Duodenal mucosa (tissue), 2 donors: ENCODE data around the gene KSR2.
"Not testable (repeated sequence)": the region's sequence is repeated elsewhere in the genome, so short reads cannot be mapped to it uniquely, and the experiment has no call there.

Experiments used
- H3K27ac ChIP-seq: one replicate; pipeline ENCODE4 v1.7.0; 2013; ENCODE audit warnings: low read depth, low read length
- H3K27me3 ChIP-seq, 2 donors: one replicate each; pipeline ENCODE4 v1.7.0; 2013; ENCODE audit warnings: low read length in 2 of 2, control low read depth in 1 of 2; ENCODE audit not compliant: insufficient read depth in 2 of 2, control insufficient read depth in 1 of 2
- H3K36me3 ChIP-seq, 2 donors: one replicate each; pipeline ENCODE4 v1.7.0; 2013; ENCODE audit warnings: low read length in 2 of 2, control low read depth in 1 of 2; ENCODE audit not compliant: insufficient read depth in 2 of 2, control insufficient read depth in 1 of 2
- H3K4me1 ChIP-seq, 2 donors: one replicate each; pipeline ENCODE4 v1.7.0; 2013; ENCODE audit warnings: low read length in 2 of 2, control low read depth in 1 of 2; ENCODE audit not compliant: insufficient read depth in 2 of 2, control insufficient read depth in 1 of 2
- H3K4me3 ChIP-seq, 2 donors: one replicate each; pipeline ENCODE4 v1.7.0; 2013; ENCODE audit warnings: low read length in 2 of 2, low read depth in 1 of 2
- H3K9ac ChIP-seq, 2 donors: one replicate each; pipeline ENCODE4 v1.7.0; 2013; ENCODE audit warnings: low read length in 2 of 2, low read depth in 1 of 2
- H3K9me3 ChIP-seq, 2 donors: one replicate each; pipeline ENCODE4 v1.7.0; 2013; ENCODE audit warnings: low read length in 2 of 2, control low read depth in 1 of 2; ENCODE audit not compliant: control insufficient read depth in 1 of 2

KSR2 gene

GRCh38 chr12:117768860-117769259, 199.9 kb downstream of the KSR2 start:
- Histone ChIP-seq H3K36me3 (no peaks in the 10 kb centered on the region), H3K4me1 (no peaks in the 10 kb centered on the region), H3K27me3 (no peaks in the 10 kb centered on the region), H3K9me3 (peaks cover 0 to 9% of the 10 kb centered on the region in 2 donors), H3K27ac (no peak overlapping the region), H3K4me3 (no peak overlapping the region), H3K9ac (no peak overlapping the region)

DNA sequence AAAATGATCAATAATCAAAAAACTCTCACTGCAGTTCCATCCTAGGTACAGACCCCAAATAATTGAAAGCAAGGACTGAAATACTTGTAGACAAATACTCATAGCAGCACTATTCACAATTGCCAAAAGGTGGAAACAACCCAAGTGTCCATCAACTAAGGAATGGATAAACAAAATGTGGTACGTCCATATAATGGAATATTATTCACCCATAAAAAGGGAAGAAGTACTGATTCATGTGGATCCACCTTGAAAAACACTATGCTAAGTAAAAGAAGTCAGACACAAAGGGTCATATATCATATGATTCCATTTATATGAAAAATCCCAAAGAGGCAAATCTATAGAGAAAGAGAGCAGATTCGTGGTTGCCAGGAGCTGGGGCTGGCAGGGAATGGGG, 202.8 kb downstream of the KSR2 start:
- H3K27ac ChIP-seq: no peak overlapping the region
- H3K4me3 ChIP-seq: no peak overlapping the region
- no peaks in the 10 kb centered on the region for H3K36me3 ChIP-seq
- no peaks in the 10 kb centered on the region for H3K4me1 ChIP-seq
- H3K9me3 ChIP-seq: peaks cover 0 to 9% of the 10 kb centered on the region in 2 donors
- no peaks in the 10 kb centered on the region for H3K27me3 ChIP-seq
- H3K9ac ChIP-seq: no peak overlapping the region

DNA sequence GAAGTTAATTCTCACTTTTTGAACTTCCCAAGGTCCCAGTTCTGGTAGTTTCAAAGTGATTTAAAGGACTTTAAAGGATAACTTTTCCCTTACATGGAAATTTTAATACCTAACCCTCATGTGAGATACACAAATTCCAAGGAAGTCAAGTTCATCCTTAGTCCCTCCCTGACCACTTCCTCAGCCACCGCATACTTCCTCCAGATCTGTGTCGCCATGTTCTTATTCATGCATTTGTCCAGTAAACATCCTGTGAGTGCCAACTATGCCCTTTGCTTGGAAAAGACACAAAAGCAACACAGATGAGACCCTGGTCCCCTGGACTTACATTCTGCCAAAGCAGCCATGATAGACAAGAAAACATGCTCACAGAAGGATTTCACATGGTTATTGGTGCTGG, 206.6 kb downstream of the KSR2 start:
- H3K27me3 ChIP-seq: no peaks in the 10 kb centered on the region
- no peaks in the 10 kb centered on the region for H3K36me3 ChIP-seq
- H3K4me1 ChIP-seq: no peaks in the 10 kb centered on the region
- H3K9ac ChIP-seq: no peak overlapping the region
- no peak overlapping the region for H3K27ac ChIP-seq
- peaks cover 0 to 9% of the 10 kb centered on the region in 2 donors for H3K9me3 ChIP-seq
- H3K4me3 ChIP-seq: no peak overlapping the region

GRCh38 chr12:117761528-117762100, 207.2 kb downstream of the KSR2 start:
- no peak overlapping the region for H3K9ac ChIP-seq
- no peaks in the 10 kb centered on the region for H3K27me3 ChIP-seq
- no peak overlapping the region for H3K27ac ChIP-seq
- no peaks in the 10 kb centered on the region for H3K4me1 ChIP-seq
- H3K4me3 ChIP-seq: no peak overlapping the region
- no peaks in the 10 kb centered on the region for H3K36me3 ChIP-seq
- peaks cover 0 to 9% of the 10 kb centered on the region in 2 donors for H3K9me3 ChIP-seq

GRCh38 chr12:117760990-117761389, 207.8 kb downstream of the KSR2 start:
- no peak overlapping the region for H3K9ac ChIP-seq
- no peaks in the 10 kb centered on the region for H3K4me1 ChIP-seq
- H3K27ac ChIP-seq: no peak overlapping the region
- H3K36me3 ChIP-seq: no peaks in the 10 kb centered on the region
- H3K27me3 ChIP-seq: no peaks in the 10 kb centered on the region
- H3K9me3 ChIP-seq: peaks cover 0 to 4% of the 10 kb centered on the region in 2 donors
- no peak overlapping the region for H3K4me3 ChIP-seq

- Histone ChIP-seq H3K36me3 (no peaks in the 10 kb centered on the region), H3K9ac (no peak overlapping the region), H3K4me1 (no peaks in the 10 kb centered on the region), H3K9me3 (no peaks in the 10 kb centered on the region), H3K27me3 (no peaks in the 10 kb centered on the region), H3K27ac (no peak overlapping the region), H3K4me3 (no peak overlapping the region)
These were observed 218.1 kb downstream of the KSR2 start for GRCh38 chr12:117750657-117751056.

GRCh38 chr12:117749431-117749830, 219.4 kb downstream of the KSR2 start:
- Histone ChIP-seq H3K27me3 (no peaks in the 10 kb centered on the region), H3K27ac (no peak overlapping the region), H3K4me1 (no peaks in the 10 kb centered on the region), H3K9me3 (no peaks in the 10 kb centered on the region), H3K4me3 (no peak overlapping the region), H3K36me3 (no peaks in the 10 kb centered on the region), H3K9ac (no peak overlapping the region)

GRCh38 chr12:117746358-117746757, 222.4 kb downstream of the KSR2 start:
- H3K9me3 ChIP-seq, H3K4me3 ChIP-seq, H3K27me3 ChIP-seq, H3K4me1 ChIP-seq, H3K27ac ChIP-seq, H3K36me3 ChIP-seq, H3K9ac ChIP-seq: not testable (repeated sequence)

DNA sequence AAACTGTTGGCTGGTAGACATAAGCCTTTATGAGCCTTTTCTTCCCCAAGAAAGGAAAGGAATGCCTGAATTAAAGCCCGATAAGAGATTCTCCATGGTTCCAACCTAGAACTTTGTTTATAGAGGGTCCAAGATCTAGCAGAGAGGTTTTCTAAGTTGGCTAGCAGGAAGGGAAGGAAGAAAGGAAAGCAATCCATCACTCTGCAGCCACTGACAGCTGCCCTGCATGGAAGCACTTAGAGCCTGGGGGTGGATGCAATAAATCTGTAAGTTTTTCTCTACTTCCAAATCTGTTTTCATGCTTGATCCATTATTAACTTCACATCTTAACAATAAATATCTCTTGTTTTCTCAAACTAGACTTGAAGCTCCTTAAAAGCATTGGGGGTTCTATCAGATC, 224.4 kb downstream of the KSR2 start:
- Histone ChIP-seq H3K9ac (no peak overlapping the region), H3K27me3 (no peaks in the 10 kb centered on the region), H3K9me3 (no peaks in the 10 kb centered on the region), H3K36me3 (no peaks in the 10 kb centered on the region), H3K27ac (no peak overlapping the region), H3K4me3 (no peak overlapping the region), H3K4me1 (no peaks in the 10 kb centered on the region)

DNA sequence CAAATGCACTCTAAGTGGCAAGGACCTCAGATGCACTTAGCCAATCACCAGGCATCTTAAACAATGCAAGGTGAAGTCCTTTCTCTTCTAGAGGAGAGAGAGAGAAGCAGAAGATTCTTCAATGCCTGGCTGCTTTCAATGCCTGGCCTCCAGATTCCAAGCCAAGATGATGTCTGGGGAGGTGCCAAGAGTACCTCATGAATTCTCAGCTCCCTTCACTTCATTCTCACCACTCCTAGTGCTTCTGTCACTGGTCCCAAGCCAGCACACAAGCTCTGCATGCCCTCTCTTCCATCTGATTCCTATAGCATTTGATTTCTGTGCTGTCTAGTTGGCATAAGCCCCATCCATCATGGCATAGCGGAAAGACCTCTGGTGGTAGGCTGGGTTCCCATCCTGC, 225.0 kb downstream of the KSR2 start:
- H3K27me3 ChIP-seq: no peaks in the 10 kb centered on the region
- H3K4me3 ChIP-seq: no peak overlapping the region
- H3K9me3 ChIP-seq: no peaks in the 10 kb centered on the region
- no peak overlapping the region for H3K9ac ChIP-seq
- no peak overlapping the region for H3K27ac ChIP-seq
- no peaks in the 10 kb centered on the region for H3K36me3 ChIP-seq
- H3K4me1 ChIP-seq: no peaks in the 10 kb centered on the region

DNA sequence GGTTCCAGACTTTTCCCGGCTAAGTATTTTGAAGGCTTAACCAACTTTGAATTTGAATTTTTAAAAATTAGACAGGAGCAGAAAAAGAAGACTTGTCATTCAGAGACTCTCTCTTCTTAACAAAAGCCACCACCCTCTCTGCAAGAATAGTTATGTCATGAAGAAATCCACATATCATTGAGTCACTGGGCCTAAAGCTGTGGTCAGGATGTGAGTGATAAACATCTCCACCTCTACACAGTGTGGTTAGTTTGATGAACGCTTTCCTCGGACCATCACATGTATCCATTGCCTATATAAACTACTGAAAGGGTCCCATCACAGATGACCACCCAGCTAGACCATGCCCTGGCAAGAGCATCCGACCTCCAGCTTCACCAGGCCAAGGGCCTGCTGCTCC, 226.1 kb downstream of the KSR2 start:
- H3K36me3 ChIP-seq: no peaks in the 10 kb centered on the region
- H3K4me1 ChIP-seq: no peaks in the 10 kb centered on the region
- H3K9me3 ChIP-seq: no peaks in the 10 kb centered on the region
- H3K27me3 ChIP-seq: no peaks in the 10 kb centered on the region
- no peak overlapping the region for H3K9ac ChIP-seq
- H3K4me3 ChIP-seq: no peak overlapping the region
- no peak overlapping the region for H3K27ac ChIP-seq
